Esophagus muscularis mucosa (tissue), 3 donors: Measurements from ENCODE around the gene GPR153.

ENCODE experiments used
- POLR2AphosphoS5 ChIP-seq, 2 donors: sonication (generic); formaldehyde crosslinking; IDR thresholded peaks; one replicate each; pipeline ENCODE4 v1.6.1; 2017; ENCODE audit warnings: antibody characterized with exemption in 2 of 2
- TF ChIP-seq, protein P1 (sequence below), 3 experiments: fragments of 200-600 bp in 2 of 3; fragments of 450-650 bp in 1 of 3; sonication (generic) in 2 of 3; IDR thresholded peaks; one replicate each; pipeline ENCODE4 v1.5.1; 2017 to 2019; ENCODE audit warnings: antibody characterized with exemption in 3 of 3, mild to moderate bottlenecking in 2 of 3, moderate library complexity in 1 of 3

DNA sequence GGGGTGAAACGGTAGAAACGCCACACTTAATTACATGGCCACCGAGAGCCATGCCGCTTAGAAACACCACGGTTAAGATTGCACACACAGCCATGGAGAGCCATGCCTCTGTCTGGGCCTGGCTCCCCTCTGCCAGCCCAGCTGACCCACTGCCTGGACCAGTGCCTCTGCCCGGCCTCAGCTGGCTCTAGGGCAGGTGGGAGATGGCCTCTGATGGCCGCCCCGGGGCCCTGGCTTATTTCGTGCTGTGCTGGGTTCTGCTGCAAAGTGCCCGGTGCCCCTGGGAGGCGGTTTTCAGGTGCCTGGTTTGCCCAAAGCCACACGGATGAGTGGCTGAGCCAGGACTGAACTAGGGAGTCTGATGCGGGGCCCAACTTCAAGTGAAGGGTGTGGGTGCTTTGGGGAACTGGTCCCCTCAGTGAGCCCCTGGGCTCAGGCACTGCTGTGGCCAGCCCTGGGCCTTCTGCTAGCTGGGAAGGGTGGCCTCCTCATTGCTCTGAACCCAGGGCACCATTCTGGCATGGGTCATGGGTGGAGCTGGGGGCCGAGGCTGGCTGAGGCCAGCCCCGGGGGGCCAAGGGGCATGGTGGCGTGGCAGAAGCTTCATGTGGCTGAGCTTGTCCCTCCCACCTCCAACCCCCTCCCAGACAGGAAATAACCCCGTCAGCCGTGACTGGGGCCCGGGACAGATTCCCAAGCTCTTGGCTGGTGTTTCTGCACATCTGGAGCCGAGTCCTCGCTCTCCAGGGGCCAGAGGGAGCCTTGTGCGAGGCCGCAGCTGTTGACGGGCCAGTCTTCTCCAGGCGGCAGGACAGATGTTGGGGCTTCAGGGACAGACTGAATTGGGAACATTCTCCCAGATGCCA lies 1.9 kb upstream of the GPR153 start:
- TF ChIP-seq, protein P1, sequence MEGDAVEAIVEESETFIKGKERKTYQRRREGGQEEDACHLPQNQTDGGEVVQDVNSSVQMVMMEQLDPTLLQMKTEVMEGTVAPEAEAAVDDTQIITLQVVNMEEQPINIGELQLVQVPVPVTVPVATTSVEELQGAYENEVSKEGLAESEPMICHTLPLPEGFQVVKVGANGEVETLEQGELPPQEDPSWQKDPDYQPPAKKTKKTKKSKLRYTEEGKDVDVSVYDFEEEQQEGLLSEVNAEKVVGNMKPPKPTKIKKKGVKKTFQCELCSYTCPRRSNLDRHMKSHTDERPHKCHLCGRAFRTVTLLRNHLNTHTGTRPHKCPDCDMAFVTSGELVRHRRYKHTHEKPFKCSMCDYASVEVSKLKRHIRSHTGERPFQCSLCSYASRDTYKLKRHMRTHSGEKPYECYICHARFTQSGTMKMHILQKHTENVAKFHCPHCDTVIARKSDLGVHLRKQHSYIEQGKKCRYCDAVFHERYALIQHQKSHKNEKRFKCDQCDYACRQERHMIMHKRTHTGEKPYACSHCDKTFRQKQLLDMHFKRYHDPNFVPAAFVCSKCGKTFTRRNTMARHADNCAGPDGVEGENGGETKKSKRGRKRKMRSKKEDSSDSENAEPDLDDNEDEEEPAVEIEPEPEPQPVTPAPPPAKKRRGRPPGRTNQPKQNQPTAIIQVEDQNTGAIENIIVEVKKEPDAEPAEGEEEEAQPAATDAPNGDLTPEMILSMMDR (IDR thresholded peaks at IDR 0.05), result no peak
- no peak for TF ChIP-seq POLR2AphosphoS5 (IDR thresholded peaks at IDR 0.05)
